Measurements from ENCODE around the gene ULK4.
"Not testable (repeated sequence)": the region's sequence is repeated elsewhere in the genome, so short reads cannot be mapped to it uniquely, and the experiment has no call there.

DNA sequence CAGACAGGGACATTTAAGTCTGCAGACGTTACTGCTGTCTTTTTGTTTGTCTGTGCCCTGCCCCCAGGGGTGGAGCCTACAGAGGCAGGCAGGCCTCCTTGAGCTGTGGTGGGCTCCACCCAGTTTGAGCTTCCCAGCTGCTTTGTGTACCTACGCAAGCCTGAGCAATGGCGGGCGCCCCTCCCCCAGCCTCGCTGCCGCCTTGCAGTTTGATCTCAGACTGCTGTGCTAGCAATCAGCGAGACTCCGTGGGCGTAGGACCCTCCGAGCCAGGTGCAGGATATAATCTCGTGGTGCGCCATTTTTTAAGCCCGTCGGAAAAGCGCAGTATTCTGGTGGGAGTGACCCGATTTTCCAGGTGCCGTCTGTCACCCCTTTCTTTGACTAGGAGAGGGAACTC, 314.2 kb downstream of the ULK4 start:
- TF ChIP-seq CTCF (conservative IDR thresholded peaks at IDR 0.05; ENCODE audit: low read depth, low read length); SMC3 (IDR thresholded peaks at IDR 0.05; ENCODE audit: low read depth, low read length); POLR2A (IDR thresholded peaks at IDR 0.05; ENCODE audit: low read depth, low read length); CEBPB (IDR thresholded peaks at IDR 0.05; ENCODE audit: low read depth, low read length): not testable (repeated sequence)
